Erythroblast (primary cell): ENCODE data around the gene NUTM2D.
"Not testable (repeated sequence)": the region's sequence is repeated elsewhere in the genome, so short reads cannot be mapped to it uniquely, and the experiment has no call there.

Source experiments
- GATA1 ChIP-seq: IDR thresholded peaks from 2 replicates; pipeline ENCODE4 v1.6.1; 2011; ENCODE audit warnings: low read depth, mild to moderate bottlenecking, control low read depth, low read length, moderate library complexity
- POLR2A ChIP-seq: IDR thresholded peaks from 2 replicates; pipeline ENCODE4 v1.6.1; 2011; ENCODE audit warnings: mild to moderate bottlenecking, low read length

GRCh38 chr10:87314360-87314973 is 43.1 kb upstream of the NUTM2D start:
- not testable (repeated sequence) for TF ChIP-seq POLR2A, GATA1
